ENCODE measurements around the gene CYFIP2. TPM values are rescaled to one million over a fixed set of nuclear protein-coding genes. Genes with fewer than 3 reads are reported as not detected.

The CYFIP2 gene
- total and polyA plus RNA-seq, 7 donors: 0.61 to 8.3 (median 4.9) TPM

DNA sequence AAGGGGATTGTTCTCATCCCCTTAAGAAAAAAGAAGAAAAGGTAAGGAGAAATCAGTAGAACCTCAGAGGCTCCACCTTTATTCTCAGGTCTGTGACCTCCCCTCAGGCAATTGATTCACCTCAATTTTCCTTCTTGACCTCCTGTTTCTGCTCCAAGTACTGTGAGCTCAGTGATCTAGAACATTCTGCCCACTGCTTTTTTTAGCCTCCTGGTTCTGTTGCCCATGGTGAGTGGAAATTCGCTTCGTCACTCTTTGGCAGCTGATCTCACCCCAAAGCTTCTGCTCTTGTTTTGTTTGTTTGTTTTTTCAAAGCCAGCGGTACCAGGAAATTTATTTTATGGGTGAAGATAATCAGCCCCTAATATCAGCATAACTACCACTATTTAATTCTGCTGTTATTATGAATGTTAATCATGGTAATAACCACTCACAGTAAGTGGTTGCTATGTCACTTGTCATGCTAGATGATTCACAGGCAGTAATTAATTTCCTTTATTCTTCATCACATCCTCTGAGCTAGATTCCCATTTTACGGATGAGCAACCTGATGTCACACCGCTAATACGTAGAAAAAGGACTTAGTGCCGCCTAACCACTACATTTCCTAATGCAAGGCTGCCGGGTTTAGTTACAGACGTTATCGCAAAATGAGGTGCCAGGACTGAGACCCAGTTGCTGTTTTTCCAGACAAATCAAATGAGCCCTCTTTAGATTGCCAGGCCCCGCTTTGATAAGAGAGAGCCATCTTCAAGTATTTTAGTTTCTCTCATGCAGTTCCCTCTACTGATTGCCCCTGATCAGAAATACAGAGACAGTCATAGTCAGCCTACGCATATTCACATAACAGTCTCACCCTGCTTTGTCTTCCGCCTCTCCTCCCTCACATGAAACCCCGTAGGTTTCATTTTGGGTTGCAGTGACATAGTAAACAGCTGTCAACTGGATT is 78.2 kb downstream of the CYFIP2 start:
- Histone ChIP-seq H3K4me1 (peaks cover 6% of the 10 kb centered on the region), H3K27me3 (ENCODE audit: insufficient read depth in 3 of 3, low read length in 2 of 3) (no peaks in the 10 kb centered on the region), H3K9me3 (no peaks in the 10 kb centered on the region), H3K36me3 (ENCODE audit: insufficient read depth in 1 of 2, low read depth in 1 of 2) (peaks cover 0 to 3% of the 10 kb centered on the region in 2 donors), H3K4me3 (no peak overlapping the region), H3K27ac (peak overlapping the region; percentile 50)
- peak; percentile 5 to 81 (median 68) for ATAC-seq
- WGBS, 3 donors: 46 to 67% (median 47%) methylated on average over 14 of the region's 14 CpGs
- intact Hi-C loops (cut with DNase I): no loop called here
- no peak for TF ChIP-seq CTCF (IDR thresholded peaks at IDR 0.05)
- DNase-seq: no peak

DNA sequence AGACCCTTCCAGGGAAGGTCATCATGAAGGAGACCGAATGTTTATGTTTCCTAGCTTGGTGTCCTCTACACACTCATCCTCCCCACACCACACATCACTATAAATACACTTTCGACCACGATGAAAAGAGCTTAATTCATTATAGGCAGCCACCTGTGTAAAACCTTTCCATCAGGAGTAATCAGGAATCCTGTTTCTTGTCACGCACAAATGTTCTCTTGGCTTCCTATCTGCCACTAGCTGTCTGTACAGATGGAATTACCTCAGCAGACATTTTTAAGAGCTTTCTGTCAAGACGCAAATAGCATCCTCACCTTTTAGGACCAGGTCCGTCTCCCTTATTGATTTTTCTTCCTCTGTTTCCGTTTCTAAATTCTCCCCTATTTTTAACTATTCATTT is 79.1 kb downstream of the CYFIP2 start:
- Histone ChIP-seq H3K27me3 (ENCODE audit: insufficient read depth in 3 of 3, low read length in 2 of 3) (no peaks in the 10 kb centered on the region), H3K36me3 (ENCODE audit: insufficient read depth in 1 of 2, low read depth in 1 of 2) (peaks cover 0 to 3% of the 10 kb centered on the region in 2 donors), H3K27ac (no peak overlapping the region), H3K9me3 (no peaks in the 10 kb centered on the region), H3K4me1 (peaks cover 6% of the 10 kb centered on the region), H3K4me3 (no peak overlapping the region)
- intact Hi-C loops (cut with DNase I): no loop called here
- ATAC-seq (peak in 2 of 4 donors; percentile 32 to 57), DNase-seq (no peak)
- 43 to 79% (median 55%) methylated on average over 7 of the region's 7 CpGs for WGBS, 3 donors
- no peak for TF ChIP-seq CTCF (IDR thresholded peaks at IDR 0.05)

- H3K27me3 ChIP-seq (ENCODE audit: insufficient read depth in 3 of 3, low read length in 2 of 3): no peaks in the 10 kb centered on the region
- ATAC-seq: no peak
- DNase-seq: no peak
- intact Hi-C loops (cut with DNase I): no loop called here
- H3K36me3 ChIP-seq (ENCODE audit: insufficient read depth in 1 of 2, low read depth in 1 of 2): peaks cover 0 to 3% of the 10 kb centered on the region in 2 donors
- no peak for TF ChIP-seq CTCF (IDR thresholded peaks at IDR 0.05)
- no peak overlapping the region for H3K4me3 ChIP-seq
- H3K4me1 ChIP-seq: peaks cover 6% of the 10 kb centered on the region
- H3K27ac ChIP-seq: no peak overlapping the region
- H3K9me3 ChIP-seq: no peaks in the 10 kb centered on the region
- WGBS, 3 donors: 84 to 87% (median 86%) methylated on average over 6 of the region's 6 CpGs
These were observed 79.6 kb downstream of the CYFIP2 start for GRCh38 chr5:157345485-157345884.

- WGBS, 3 donors: 75 to 81% (median 79%) methylated on average over 15 of the region's 15 CpGs
- H3K36me3 ChIP-seq (ENCODE audit: insufficient read depth in 1 of 2, low read depth in 1 of 2): no peaks in the 10 kb centered on the region
- no peaks in the 10 kb centered on the region for H3K9me3 ChIP-seq
- no peak for TF ChIP-seq CTCF (IDR thresholded peaks at IDR 0.05)
- no peak overlapping the region for H3K4me3 ChIP-seq
- intact Hi-C loops (cut with DNase I): no loop called here
- H3K27ac ChIP-seq: no peak overlapping the region
- peaks cover 6% of the 10 kb centered on the region for H3K4me1 ChIP-seq
- no peak for ATAC-seq
- no peaks in the 10 kb centered on the region for H3K27me3 ChIP-seq (ENCODE audit: insufficient read depth in 3 of 3, low read length in 2 of 3)
- no peak for DNase-seq
These were observed 81.6 kb downstream of the CYFIP2 start for GRCh38 chr5:157347301-157348048.
